Fibroblast of skin of left quadriceps (primary cell): ENCODE results near the gene SLC2A5.
"Not testable (repeated sequence)": the region's sequence is repeated elsewhere in the genome, so short reads cannot be mapped to it uniquely, and the experiment has no call there.

Experiments
- DNase-seq, 2 experiments: peaks; one replicate each; pipeline ENCODE4 v3.0.0-alpha.2; 2013; ENCODE audit warnings: low read depth in 2 of 2

Gene SLC2A5

DNA sequence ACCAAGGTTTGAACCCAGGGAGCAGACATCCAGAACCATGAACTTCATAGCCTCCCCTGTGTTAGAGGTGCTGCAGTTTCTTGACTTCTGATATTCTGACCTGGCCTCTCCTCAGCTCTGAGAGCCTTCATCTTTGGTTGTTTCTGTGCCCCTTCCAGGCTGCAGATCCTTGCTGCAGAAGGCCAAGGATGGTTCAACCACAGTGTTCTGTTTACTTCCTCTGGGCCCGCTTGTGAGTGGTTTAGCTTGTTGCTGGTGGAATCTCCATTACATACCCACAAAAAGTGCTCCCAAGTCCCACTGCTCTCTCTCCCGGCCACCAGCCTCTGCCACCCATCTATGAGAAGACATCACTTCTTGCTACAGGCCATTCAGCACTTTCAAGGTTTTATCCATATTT, 34.2 kb downstream of the SLC2A5 start:
- DNase-seq = no peak

DNA sequence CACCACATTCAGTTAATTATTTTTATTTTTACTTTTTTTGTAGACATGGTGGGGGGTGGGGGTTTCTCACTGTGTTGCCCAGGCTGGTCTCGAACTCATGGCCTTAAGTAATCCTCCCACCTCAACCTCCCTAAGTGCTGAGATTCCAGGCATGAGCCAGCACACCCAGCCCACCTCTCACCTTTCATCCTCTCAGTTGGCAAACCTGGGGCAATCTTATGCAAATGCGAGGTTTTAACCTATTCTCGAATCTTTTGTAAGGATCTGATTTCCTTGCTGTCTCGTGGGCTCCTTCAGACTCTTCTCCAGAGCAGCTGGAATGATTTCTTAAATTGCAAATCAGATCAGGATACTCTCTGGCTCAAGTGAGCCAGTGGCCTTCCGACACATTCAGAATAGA, 36.1 kb downstream of the SLC2A5 start:
- DNase-seq = no peak

DNA sequence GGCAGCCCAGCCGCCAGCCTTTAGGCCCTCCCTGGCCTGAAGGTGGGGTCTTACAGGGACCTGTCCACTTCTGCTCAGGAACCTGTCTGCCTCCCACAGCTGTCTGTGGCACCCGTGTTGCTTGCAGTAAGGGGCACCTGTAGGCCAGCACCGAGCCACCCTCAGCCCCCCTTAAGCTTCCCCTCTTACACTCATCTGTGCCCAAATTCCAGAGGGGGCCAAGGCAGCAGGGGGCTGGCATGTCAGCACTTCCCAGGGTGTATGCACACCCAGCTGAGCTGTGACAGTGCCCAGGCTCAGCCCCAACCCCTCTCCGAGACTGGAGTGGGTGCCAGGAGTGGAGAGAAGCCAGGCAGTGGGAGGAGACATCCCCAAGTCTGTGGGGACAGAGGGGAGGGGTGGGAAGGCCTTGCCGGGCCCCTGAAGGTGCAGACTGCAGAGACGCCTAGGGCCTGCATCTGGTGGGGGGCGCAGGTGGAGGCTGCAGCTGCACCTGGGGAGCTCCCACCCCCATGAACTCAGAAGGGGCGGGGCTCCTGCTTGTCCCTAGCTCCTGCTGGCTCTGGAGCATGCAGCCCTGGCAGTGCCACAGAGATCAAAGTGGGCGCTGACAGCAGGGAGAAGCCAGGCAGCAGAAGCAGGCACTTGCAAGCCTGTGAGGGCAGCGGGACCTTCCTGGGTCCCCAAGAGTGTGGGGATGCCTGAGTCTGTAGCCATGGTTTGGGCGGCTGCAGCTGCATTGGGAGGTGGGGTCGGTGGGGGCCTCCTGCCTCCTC, 37.8 kb downstream of the SLC2A5 start:
- DNase-seq = no peak

DNA sequence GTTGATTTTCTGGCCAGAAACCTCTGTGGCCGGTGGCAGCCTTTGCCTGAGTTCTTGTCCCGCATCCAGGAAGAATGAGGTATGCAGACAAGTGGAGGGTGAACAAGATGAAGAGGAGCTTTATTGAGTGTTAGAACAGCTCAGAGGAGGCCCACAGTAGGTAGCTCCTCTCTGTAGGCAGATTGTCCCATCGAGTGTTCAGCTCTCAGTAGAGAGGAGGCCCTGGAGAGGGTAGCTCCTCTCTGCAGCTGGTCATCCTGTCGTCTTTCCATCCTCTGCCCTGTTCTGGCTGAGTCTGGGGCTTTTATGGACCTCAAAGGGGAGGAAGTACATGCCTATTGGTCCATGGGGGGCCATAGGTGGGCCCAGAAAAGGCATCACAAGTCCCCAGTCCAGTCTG, 38.4 kb downstream of the SLC2A5 start:
- not testable (repeated sequence) for DNase-seq

DNA sequence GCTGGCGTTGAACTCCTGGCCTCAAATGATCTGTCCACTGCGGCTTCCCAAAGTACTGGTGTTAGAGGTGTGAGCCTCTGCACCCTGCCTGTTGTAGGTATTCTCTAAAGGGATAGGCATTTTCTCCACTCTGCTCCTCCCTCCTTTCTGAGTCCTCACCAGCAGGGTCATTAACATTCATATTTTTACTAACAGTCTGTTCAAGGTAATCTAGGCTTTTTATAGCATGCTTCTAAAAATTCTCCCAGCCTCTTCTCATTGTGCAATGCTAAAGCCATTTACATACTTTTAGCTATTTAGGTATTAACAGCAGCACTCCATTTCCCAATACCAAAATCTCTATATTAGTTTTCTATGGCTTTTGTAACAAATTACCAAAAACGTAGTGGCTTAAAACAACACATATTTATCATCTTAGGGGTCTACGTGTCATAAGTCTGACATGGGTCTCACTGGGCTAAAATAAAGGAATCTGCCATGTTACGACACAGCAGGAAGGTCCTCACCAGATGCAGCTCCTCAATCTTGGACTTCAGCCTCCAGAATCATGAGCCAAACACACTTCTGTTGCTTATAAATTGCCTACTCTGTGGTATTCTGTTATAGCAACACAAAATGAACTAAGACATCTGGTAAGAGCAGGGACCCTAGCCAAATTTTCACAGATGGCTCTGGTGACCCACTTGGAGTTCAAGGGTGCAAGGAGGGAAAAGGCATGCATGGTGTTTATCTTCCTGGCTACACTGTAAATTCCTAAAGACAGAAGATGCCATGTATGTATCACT, 40.3 kb downstream of the SLC2A5 start:
- DNase-seq = peak in 1 of 2 experiments; percentile 32

DNA sequence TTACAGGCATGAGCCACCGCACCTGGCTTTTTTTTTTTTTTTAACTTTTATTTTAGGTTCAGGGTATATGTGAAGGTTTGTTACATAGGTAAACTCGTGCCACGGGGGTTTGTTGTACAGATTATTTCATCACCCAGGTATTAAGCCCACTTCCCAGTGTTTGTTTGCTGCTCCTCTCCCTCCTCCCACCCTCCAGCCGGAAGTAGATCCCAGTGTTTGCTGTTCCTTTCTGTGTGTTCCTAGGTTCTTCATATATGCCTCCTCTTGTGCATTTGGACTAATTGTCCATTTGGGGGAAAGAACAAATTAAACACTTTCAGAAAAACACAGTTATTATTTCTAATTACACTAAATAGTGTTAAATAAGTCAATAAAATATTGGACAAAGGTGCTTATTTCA, 42.1 kb downstream of the SLC2A5 start:
- DNase-seq = no peak

DNA sequence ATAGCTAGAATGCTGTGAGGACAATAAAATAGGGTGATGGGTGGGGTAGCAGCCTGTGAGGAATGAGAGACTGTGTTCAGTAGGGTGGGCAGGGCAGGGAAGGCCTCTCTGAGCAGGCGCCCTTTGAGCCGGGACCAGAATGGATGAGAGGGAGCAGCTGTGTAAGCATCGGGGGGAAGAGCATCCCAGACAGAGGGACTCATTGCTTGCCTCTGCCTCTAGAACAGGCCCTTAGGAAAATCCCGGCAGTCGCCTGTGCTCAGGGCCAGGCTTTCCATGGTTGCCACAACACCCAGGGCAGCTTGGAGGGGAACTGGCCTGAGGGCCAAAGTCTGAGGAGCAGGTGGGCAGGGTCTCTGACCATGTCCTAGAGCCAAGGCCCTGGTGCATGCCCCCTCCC, 44.0 kb downstream of the SLC2A5 start:
- DNase-seq = no peak

DNA sequence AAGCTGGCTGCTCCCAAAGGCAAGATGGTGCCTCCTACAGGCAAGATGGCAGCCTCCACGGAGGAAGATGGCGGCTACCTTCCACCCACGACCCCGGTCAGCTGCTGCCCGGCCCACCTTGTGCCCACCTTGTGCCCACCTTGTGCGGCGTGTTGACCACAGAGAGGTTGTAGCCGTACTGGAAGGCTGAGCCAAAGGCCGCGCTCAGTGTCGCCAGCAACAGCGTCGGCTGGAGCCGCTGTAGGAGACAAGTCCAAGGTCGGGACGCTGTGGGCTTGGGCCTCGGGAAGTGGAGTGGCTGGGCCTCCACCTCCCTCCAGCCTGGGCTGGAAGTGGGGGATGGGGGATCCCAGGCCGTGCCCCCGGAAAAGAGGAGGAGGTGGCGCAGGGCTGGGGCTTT, 44.6 kb downstream of the SLC2A5 start:
- no peak for DNase-seq

GRCh38 chr1:9022773-9023172, 46.7 kb downstream of the SLC2A5 start:
- no peak for DNase-seq

DNA sequence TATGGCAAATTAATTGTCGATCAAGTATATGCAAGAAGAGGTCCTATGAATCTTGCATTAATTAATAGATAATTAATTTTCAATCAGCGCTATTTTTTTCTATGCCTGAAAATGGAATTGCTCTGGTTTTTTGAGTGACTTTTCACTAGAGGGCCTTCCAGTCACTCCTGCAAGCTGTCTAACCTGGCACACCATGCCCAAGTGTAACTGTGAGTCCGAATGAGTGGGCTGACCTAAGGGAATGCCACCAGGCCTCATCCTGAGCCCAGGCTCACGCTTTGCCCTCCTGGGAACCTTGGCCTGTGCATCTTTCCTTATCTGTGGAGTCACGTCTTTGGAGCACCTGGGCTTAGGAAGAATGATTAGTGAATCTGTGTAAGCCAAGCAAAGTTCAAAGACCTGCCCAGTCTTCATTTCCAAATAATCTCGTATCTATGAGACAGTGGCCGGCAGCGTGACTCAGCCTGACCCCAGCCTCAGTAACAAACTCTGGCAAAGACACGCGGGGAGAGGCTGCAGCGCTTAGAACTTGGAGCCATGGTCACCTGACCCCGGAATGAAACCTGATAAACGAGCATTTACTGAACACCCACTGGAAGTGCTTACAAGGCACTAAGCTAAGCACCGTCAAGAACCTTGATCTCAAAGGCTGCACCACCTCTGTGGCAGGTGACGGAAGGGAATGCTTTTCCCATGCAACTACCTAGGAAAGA, 47.3 kb downstream of the SLC2A5 start:
- not testable (repeated sequence) for DNase-seq

DNA sequence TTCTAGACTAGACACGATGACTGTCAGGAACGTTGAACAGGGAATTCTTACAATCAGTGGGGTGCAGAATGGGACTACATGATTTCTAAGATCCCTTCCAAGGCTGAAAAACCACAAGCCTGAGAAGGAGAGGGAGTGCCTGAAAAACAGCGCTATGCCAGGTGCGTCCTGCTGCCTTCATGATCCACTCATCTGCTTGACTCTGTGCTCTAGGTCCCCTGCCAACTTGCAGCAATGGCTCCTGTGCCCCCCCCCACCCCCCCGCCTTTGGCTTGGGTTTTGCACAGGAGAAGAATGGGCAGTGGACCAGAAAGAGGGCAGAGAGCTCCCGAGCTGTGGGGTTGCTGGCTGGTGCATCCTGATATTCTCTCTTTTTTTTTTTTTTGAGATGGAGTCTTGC, 49.1 kb downstream of the SLC2A5 start:
- DNase-seq = no peak

GRCh38 chr1:9019896-9020295, 49.5 kb downstream of the SLC2A5 start:
- peak in 1 of 2 experiments; percentile 27 for DNase-seq

DNA sequence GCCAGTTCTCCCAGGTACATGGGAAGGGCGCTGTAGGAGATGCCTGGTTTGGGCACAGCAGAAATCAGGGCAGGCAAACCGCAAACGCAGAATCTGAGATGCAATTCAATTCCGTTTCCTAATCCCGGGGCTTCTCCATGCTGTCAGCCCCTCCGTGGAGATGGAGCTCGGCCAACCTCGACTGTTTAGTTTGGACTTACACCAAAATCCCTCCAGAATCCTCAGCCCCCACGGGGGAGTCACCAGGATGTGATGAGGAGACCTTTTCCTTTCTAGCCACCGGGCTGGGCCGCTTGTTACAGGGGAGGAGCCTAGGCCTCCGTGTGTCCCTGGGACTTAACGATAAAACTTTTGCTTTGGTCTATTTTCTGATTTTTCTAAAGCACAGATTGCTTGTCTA, 51.1 kb downstream of the SLC2A5 start:
- no peak for DNase-seq

GRCh38 chr1:9016455-9016854, 53.0 kb downstream of the SLC2A5 start:
- DNase-seq = no peak

DNA sequence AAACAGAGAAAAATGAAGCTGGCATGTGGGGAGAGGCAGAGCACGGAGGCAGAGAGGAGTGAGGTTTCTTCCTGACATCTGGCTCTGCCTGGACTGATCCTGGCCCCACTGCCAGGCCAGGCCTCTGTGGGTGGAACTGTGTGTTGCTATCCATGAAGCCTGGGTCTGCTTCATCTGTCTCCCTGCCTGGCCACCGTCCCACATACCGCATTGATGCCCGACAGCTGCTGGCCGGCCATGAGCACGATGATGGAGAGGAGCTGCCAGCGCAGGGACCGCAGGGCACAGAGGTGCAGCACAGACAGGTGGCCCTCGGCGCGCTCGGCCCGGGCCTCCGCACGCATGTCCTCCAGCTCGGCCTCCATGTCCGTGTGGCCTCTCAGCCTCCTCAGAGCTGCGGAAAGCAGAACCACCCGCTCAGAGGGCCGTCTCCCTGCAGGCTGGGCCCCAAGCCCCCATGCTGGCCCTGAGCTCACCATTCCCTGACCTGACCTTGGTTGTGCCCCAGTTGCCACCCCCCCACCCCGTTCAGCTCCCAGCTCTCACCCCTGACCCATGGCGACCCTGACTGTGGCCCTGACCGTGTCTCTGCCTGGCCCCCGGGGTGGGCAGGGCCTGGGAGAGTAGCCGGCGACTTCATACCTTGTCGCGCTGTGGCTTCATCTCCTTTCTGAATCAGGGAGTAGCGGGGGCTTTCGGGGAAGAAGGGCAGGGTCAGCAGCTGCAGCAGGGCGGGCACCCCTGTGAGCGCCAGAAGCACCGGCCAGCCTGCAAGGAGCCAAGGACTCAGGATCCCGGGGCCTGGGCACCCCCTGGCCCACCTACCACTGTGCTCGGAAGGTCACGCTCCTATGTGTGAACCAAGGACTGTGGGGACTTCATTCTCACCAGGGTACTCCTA, 54.7 kb downstream of the SLC2A5 start:
- no peak for DNase-seq

DNA sequence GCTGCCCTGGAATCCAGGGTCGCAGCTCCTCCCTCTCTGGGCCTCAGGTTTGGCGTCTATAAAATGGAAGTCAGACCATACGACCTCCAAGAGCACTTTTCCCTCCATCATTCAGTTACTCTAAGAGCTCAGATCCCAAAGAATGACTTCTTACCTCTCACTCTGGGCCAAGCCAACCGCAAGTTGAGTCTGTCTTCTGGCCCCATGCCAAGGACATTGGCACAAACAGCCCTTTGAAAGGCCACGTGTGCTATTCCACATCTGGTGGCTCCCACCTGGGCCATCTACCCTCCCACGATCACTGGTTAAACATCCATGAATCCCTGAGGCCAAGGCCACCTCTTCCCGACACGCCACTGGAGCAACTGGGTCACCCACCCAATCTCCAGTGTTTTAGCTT, 55.6 kb downstream of the SLC2A5 start:
- DNase-seq = no peak

- DNase-seq = no peak
These were observed 58.6 kb downstream of the SLC2A5 start for GRCh38 chr1:9010781-9011323.

- no peak for DNase-seq
These were observed 59.7 kb downstream of the SLC2A5 start for GRCh38 chr1:9009438-9010370.

GRCh38 chr1:9008236-9008635, 61.2 kb downstream of the SLC2A5 start:
- DNase-seq = no peak

DNA sequence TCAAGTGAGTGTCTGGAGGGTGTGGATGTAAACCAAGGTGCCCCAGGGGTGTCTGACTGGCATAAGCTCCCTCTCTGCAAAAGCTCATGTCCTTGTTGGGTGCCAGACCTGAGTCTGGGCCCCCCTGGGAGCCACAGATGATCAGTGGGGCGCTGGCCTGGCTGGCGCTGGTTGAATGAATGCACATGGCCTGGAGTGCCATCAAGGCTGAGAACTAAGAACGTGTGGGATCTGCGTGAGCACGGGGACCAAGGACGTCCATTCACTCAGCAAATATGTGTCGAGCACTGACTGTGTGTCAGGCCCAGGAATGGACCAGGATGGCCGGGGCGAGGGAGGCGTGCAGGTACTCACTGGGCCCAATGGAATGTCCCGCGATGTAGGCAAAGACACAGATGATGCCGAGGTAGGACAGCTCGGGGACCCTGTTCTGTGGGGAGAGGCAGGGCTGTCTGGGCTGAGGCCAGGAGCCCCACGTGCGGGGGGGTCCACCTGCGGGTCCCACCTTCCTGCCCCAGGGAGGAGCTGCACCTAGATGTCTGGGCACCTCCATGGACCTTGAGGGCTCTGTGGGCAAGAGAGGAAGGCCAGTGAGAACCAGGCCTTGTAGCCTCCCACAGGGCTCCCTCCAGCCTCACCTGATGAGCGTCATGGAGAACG, 62.3 kb downstream of the SLC2A5 start:
- no peak for DNase-seq
